ENCODE measurements around the gene ZNF683. TPM values are rescaled to one million over a fixed set of nuclear protein-coding genes. Genes with fewer than 3 reads are reported as not detected.

ZNF683 gene
- total RNA-seq, 1 donor from 2014 or later = not detected

GRCh38 chr1:26364956-26365355 is 7.6 kb downstream of the ZNF683 start:
- intact Hi-C loops (cut with DNase I) = no loop called here
- no peak for TF ChIP-seq CTCF (IDR thresholded peaks at IDR 0.05)
- no peak overlapping the region for H3K4me3 ChIP-seq
- no peaks in the 10 kb centered on the region for H3K4me1 ChIP-seq
- H3K27me3 ChIP-seq = peaks cover 12% of the 10 kb centered on the region
- H3K27ac ChIP-seq = no peak overlapping the region
- no peak for DNase-seq (ENCODE audit: low spot score in 2 of 2)
- no peaks in the 10 kb centered on the region for H3K9me3 ChIP-seq
- H3K36me3 ChIP-seq = no peaks in the 10 kb centered on the region

GRCh38 chr1:26363549-26364448 is 8.8 kb downstream of the ZNF683 start:
- intact Hi-C loops (cut with DNase I) = no loop called here
- H3K9me3 ChIP-seq = no peaks in the 10 kb centered on the region
- no peak overlapping the region for H3K4me3 ChIP-seq
- TF ChIP-seq CTCF (IDR thresholded peaks at IDR 0.05) = peak; percentile 58 to 70 (median 62)
- H3K36me3 ChIP-seq = no peaks in the 10 kb centered on the region
- H3K4me1 ChIP-seq = no peaks in the 10 kb centered on the region
- H3K27ac ChIP-seq = no peak overlapping the region
- peak in 1 of 2 donors; percentile 80 for DNase-seq (ENCODE audit: low spot score in 2 of 2)
- peaks cover 14% of the 10 kb centered on the region for H3K27me3 ChIP-seq

- H3K27me3 ChIP-seq = peaks cover 14% of the 10 kb centered on the region
- TF ChIP-seq CTCF (IDR thresholded peaks at IDR 0.05) = no peak
These were observed 10.2 kb downstream of the ZNF683 start for GRCh38 chr1:26362331-26362730.

GRCh38 chr1:26361605-26362122 is 10.9 kb downstream of the ZNF683 start:
- H3K36me3 ChIP-seq = no peaks in the 10 kb centered on the region
- H3K4me1 ChIP-seq = no peaks in the 10 kb centered on the region
- no peak overlapping the region for H3K4me3 ChIP-seq
- no peak for DNase-seq (ENCODE audit: low spot score in 2 of 2)
- no peak for TF ChIP-seq CTCF (IDR thresholded peaks at IDR 0.05)
- H3K27me3 ChIP-seq = peaks cover 14% of the 10 kb centered on the region
- H3K27ac ChIP-seq = no peak overlapping the region
- intact Hi-C loops (cut with DNase I) = no loop called here
- H3K9me3 ChIP-seq = no peaks in the 10 kb centered on the region

More at GRCh38 chr1:26362331-26362730, 10.2 kb downstream of the ZNF683 start:
- intact Hi-C loops (cut with DNase I) = no loop called here
- no peak overlapping the region for H3K4me3 ChIP-seq
- H3K4me1 ChIP-seq = no peaks in the 10 kb centered on the region
- no peaks in the 10 kb centered on the region for H3K36me3 ChIP-seq
- no peaks in the 10 kb centered on the region for H3K9me3 ChIP-seq
- DNase-seq (ENCODE audit: low spot score in 2 of 2) = no peak
- no peak overlapping the region for H3K27ac ChIP-seq

GRCh38 chr1:26360807-26361604 is 11.5 kb downstream of the ZNF683 start:
- intact Hi-C loops (cut with DNase I) = no loop called here
- DNase-seq (ENCODE audit: low spot score in 2 of 2) = no peak
- Histone ChIP-seq H3K4me1 (no peaks in the 10 kb centered on the region), H3K27me3 (peaks cover 14% of the 10 kb centered on the region), H3K27ac (no peak overlapping the region), H3K9me3 (no peaks in the 10 kb centered on the region), H3K4me3 (peak overlapping the region; percentile 20 to 32), H3K36me3 (no peaks in the 10 kb centered on the region)
- TF ChIP-seq CTCF (IDR thresholded peaks at IDR 0.05) = no peak

All from ascending aorta (tissue), 2 donors.